GM18498 (cell line): ENCODE measurements around the gene FADS1.
A peak's percentile ranks its signal among the peaks of the same experiment; 100 is the strongest.

Experiments
- ATAC-seq: cut with Tn5 transposase; IDR thresholded peaks from one replicate; pipeline ENCODE4 v1.9.1; 2021; ENCODE audit warnings: mild to moderate bottlenecking, moderate library complexity; ENCODE audit not compliant: unreplicated experiment

The FADS1 gene

GRCh38 chr11:61764606-61765260 lies 52.1 kb downstream of the FADS1 start:
- no peak for ATAC-seq

GRCh38 chr11:61763930-61764605 lies 52.7 kb downstream of the FADS1 start:
- ATAC-seq, result no peak

- ATAC-seq, result no peak
Measured at GRCh38 chr11:61762798-61763197, 54.0 kb downstream of the FADS1 start.

- no peak for ATAC-seq
Measured at GRCh38 chr11:61762223-61762615, 54.6 kb downstream of the FADS1 start.

GRCh38 chr11:61761440-61762222 lies 55.2 kb downstream of the FADS1 start:
- no peak for ATAC-seq

- ATAC-seq, result no peak
Measured at GRCh38 chr11:61760946-61761345, 55.9 kb downstream of the FADS1 start.

GRCh38 chr11:61757213-61757862 lies 59.5 kb downstream of the FADS1 start:
- ATAC-seq, result no peak

GRCh38 chr11:61756452-61757212 lies 60.2 kb downstream of the FADS1 start:
- no peak for ATAC-seq

GRCh38 chr11:61756147-61756451 lies 60.7 kb downstream of the FADS1 start:
- no peak for ATAC-seq

GRCh38 chr11:61754534-61755482 lies 62.0 kb downstream of the FADS1 start:
- ATAC-seq, result no peak

- no peak for ATAC-seq
Measured at GRCh38 chr11:61753672-61754071, 63.1 kb downstream of the FADS1 start.

GRCh38 chr11:61752925-61753521 lies 63.8 kb downstream of the FADS1 start:
- no peak for ATAC-seq

GRCh38 chr11:61752117-61752924 lies 64.5 kb downstream of the FADS1 start, which contains the start of gene MYRF:
TSS of gene MYRF (plus strand) at chr11:61752636. CDS start at chr11:61752745, 109 bp downstream.
- ATAC-seq, result peak; percentile 56

GRCh38 chr11:61751384-61751783 lies 65.4 kb downstream of the FADS1 start:
- ATAC-seq, result no peak

- no peak for ATAC-seq
Measured at GRCh38 chr11:61750631-61751273, 66.1 kb downstream of the FADS1 start.
